Stimulated activated naive CD4-positive, alpha-beta T cell (primary cell): ENCODE data around the gene SBF1.

ENCODE experiments used
- DNase-seq, 6 experiments: peaks; one replicate each; lab custom pipeline; 2025; lab: John Stamatoyannopoulos, UW

Gene SBF1

DNA sequence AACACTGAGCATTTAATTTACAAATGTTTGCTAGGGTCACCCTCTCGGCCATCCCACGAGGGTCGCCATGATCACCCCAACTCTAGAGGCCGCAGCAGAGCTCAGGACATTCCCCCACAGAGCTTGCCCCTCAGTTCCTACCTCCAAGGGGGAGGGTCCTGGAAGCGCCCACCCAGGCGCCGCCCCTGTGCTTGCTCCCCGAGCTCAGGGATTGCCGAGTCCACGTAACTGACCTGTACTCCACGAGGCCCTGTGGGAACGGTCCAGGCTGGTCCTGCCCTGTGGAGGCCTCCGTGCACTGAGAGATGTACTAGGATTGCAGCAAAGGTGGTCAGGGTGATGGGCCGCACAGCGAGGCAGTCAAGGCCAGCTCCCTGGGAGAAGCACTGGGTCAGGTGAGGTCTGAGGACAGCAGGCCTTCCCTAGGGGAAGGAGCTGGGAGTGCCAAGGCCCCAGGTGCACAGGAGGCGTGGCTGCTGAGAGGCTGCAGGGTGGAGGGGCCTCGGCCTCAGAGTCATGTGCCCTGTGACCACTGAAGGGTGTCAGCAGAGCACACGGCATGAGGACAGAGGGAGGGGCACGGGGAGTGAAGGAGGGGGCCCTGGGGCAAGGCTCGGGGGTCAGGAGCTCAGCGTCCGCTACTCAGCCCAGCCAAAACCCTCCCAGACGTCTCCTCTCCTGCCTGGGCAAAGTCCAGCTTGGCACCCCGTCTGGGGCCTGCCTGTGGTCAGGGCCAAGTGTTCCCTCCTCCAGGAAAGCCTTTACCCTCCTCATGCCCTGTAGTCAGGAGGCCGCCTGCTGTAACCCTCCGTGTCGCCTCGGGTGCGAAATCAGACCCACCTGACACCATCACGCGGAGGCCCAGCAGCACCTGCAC, 9.4 kb upstream of the SBF1 start:
- DNase-seq = no peak

DNA sequence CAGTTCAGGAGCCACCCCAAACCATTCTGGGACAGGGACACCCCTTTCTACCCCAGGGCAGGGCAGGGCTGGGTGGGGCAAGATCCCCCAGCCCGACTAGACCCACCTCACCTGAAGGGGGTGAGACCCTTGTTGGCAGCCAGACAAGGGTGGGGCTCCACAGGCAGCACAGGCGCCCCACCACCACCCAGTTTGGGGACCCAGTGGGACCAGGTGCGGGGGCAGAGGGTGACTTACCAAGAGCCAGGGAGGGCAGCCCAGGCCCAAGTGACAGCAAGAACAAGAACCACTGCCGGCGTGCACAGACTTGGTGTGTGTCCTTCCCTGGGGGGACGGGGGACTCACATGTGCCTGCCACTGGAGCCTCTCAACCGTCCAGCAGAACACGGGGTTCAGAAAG, 8.7 kb upstream of the SBF1 start:
- no peak for DNase-seq

DNA sequence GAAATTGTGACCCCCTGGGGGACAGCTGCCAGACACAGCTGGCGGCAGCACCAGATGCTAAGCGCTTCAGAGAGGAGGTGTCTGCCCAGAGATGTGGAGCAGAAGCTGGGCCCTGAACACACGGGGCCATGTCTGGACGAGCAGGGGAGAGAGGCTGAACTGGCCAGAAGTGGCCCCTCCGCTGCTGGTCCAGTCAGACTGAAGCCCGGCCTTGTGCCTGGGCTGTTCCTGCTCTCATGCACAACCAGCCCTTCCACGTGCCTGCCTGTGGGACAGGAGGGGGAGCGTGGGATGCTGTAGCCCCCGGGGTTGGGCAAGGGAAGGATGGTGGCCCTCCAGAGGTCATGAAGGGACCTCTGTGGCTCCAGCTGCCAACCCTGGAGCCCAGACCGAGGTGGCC, 8.3 kb upstream of the SBF1 start:
- no peak for DNase-seq

DNA sequence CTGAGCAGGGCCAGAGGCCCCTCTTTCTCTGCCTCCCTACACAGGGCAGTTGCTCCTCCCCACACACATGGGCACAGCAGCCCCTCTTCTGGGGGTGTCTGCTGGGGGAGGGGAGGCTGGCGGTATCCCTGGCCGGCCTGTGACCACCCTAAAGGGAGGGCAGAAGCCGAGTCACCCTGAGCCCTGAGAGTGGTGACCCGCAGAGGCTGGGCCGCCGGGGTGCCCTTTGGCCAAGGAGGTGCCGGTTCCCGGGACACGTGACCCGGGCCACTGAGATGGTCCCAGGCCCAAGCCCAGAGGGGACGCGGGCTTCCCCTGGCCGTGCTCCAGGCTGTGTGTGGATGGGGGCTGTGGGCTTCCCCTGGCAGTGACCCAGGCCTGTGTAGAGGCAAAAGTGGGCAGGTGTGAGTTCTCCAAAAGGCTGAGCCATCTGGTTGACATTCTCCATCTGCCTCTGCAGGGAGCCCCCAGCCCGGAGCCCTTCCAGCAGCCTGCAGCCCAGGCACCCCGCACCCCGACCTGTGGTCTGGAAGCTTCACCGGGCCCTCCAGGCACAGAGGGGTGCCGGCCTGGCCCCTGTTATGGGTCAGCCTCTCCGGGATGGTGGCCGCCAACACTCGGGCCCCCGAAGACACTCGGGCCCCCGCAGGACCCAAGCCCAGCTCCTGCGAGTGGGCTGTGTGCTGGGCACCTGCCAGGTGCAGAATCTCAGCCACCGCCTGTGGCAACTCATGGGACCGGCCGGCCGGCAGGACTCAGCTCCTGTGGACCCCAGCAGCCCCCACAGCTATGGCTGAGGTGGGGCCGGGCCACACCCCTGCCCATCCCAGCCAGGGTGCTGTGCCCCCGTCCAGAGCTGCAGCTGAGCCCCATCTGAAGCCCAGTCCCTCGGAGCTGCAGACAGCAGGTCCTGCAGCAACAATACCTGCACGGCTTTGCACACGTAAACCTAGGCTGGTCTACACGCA, 7.6 kb upstream of the SBF1 start:
- no peak for DNase-seq

DNA sequence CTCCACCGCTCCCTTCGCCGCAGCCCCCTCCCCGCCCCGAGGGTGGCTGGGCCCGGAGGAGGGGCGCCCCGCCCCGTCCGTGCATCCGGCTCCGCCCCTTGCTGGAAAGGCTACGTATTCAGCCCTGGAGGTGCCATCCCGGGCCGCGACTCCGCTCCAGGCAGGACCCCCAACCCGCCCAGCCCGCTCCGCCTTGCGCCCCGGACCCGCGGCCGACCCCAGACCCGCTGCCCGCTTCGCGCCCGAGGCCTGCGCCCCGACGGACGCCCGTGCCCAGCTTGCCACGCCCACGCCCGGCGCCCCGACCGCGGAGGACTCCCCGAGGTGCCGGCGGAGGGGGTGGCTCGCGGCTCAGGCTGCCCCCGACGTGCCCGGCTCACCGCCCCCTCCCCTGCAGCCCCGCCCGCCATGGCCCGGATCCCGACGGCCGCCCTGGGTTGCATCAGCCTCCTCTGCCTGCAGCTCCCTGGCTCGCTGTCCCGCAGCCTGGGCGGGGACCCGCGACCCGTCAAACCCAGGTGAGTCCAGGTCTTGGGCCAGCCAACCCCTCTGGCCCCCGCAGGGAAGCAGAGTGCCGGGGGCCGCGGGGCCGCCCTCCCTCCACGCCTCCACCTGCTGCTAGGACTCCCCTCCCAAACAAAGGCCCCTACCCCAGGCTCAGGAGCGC, 6.7 kb upstream of the SBF1 start, which contains the start of gene ADM2:
Gene ADM2, plus strand, starts transcription at position 104 of the 667 bp plus-strand sequence. Its CDS starts 305 bp downstream, at position 409.
- peak; percentile 15 to 68 (median 60) for DNase-seq

DNA sequence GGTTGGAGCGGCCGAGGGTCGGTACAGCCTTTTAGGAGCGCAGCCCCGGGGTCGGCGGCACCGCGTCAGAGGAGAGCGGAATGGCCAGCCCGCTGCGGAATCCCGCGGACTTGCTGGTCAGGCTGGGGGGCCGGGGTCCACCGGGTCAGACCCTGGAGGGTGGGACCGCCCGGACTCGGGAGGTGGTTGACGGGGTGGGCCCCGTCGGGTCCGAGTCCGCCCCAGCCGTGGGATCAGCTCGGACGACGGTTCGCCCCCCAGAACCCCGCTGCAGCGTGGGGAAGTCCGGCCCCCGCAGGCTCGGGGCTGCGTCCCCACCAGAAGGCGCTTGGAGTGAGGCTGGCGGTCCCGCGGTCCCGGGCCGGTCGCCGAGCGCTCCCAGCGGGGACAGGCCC, 6.2 kb upstream of the SBF1 start:
- no peak for DNase-seq

DNA sequence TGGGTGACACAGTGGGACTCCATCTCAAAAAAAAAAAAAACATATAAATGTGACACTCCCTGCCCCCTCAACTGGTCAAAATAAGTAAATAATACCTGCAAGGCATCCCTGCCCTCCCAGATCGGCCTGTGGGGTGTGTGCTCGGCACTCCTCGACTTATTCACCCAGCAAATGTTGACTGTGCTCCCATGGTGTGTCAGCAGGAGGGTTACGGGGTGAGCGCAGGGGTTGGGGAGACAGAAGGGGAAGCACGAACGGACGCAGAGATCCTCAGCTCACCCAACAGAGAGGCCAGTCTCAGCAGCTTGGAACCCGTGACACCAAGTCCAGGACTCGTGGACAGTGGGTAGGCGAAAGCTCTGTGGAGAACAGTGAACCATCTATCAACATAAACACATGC, 4.9 kb upstream of the SBF1 start:
- DNase-seq = no peak

DNA sequence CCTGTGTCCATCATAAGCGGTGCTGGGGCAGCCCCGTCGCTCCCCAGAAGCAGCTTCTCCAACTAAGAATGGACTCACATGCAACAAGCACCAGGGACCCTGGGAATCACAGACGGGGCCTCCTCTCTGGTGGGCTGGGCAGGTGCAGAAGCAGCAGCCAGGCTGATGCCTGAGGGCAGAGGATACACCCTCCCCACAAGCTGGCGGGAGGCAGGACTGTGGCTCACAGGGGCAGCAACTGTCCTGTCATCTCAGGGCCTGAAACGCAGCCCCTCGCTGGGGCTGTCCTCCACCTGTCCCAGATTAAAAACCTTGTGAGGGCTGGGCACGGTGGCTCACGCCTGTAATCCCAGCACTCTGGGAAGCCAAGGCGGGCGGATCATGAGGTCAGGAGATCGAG, 3.1 kb upstream of the SBF1 start:
- no peak for DNase-seq

DNA sequence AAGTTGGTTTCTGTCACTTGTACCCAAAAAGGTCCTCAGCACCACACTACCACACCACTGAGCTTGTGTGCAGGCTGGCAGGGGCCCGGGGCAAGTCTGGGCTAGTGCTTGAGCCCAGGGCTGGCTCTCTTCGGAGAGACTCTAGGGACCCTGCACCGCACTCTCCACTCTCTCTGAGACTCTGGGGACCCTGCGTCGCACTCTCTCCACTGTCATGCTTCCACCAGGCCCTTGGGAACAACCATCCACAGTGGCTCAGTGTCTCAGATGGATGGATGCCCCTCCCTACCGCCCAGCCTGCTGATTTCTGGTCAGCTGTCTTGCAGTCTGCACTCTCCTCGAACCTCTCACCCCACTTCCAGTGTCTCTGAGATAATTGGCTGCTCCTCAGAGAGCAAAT, 2.0 kb upstream of the SBF1 start:
- DNase-seq = no peak

DNA sequence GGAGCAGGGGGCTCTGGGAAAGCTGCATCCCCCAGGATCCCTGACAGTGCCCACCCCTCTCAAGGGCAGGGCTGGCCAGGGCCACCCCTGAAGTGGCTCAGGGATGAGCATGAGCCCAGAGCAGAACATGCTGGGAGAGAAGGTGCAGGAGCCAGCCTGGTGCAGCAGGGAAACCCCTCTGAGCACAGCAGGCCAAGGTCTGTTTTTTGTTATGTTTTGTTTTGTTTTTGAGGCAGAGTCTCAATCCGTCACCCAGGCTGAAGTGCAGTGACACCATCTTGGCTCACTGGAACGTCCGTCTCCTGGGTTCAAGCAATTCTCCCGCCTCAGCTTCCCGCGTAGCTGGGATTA, 792 bp upstream of the SBF1 start:
- no peak for DNase-seq

DNA sequence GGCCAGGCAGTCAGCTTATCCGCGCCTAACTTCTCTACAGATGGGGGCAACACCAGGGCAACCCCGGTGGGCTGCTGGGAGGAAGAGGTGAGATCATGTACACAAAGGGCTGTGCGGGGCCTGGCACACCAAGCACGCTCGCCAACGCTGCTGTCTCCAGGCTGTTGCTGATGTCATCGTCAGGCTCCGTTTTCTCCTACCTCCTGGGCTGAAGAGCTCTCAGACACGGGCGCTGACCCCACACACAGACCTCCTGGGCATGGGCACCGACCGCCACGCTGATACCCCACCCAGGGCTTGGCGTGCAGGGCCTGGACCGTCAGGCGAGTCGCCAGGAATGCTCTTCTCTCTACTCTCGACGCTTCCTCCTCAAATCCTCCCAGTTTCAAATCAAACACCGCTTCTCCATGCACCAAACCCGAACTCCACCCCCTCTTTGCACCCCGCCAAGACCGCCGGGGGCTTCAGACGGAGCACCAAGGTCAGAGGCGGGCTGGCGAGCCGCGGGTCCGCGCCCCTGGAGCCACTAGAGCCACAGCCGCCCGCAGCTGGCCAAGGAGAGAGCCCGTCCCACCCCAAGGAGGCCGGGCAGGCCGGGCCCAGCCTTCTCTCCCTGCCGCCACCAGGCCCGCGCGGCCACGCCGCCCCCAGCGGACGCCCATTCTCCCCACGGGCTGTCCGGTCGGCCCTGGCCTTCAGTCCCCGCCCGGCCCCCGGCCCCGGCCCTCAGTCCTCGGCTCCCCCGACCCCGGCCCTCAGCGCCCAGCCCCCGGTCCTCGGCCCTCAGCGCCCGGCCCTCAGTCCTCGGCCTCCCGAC, 772 bp downstream of the SBF1 start:
- DNase-seq = peak in 2 of 6 experiments; percentile 12 to 35

DNA sequence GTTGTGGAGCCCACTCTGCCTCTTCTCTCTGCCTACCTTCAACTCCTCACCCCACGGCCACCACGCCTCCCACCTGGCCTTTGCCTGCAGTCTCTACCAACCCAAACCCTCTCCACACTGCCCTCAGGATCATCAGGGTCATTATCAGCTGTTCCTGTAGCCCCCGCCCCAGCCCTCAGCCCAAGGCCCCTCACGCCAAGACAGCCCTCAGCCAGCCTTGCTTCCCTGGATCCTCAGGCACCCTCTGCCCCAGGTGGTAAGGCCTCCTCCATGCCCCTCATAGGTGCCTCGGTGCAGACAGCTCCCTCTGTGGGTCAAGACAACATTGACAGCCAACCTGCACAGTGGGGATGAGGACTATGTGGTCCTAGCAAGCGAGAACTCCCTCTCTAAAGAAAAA, 1.7 kb downstream of the SBF1 start:
- DNase-seq = peak; percentile 17 to 44 (median 33)

DNA sequence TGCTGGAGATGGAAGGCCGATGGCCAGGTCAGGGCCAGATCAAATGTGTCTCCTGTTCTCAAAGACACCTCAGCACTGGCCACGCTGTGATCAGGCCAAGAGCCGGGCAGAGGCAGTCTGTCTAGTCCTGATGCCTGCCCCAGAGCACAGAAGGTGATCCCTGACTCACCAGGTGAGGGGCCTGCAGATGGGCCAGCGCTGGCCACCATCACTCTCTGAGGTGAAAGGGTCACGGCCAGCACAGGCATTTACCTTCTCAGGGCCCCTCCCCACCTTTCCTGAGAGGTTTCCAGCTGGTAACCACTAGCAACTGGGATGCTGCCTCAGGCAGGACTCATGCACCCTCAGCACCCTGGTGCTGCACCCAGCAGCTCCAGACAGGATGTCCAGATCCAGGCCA, 2.9 kb downstream of the SBF1 start:
- DNase-seq = no peak

DNA sequence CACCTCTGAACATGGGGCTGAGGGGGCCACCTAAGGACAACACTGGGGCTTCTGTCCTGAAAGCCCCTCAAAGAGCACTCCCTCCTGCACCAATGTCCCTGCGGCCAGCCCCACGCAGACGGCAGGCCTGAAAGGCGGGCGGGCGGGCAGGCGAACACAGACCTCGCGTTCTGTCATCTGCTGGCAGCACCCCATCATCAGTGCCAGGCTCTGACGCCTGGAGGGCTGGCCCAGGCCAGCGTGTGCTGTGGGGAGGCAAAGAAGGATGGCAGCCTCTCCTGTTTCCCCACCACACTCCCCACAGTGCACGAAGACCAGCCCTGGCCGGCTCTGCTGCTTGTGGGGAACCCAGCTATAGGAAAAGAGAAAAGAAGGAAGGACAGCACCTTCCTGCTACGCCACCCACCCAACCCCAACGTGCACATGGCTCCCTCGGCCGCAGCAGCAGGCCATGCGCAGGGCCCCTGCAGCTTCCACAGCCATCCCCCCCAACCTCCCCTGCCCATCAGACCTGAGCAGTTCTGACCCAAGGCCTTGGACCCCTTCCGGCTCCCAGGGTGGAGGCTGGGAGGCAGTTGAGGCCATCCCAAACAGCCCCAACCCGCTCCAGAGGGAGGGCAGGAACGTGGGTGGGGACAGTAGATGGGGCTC, 3.5 kb downstream of the SBF1 start:
- no peak for DNase-seq

DNA sequence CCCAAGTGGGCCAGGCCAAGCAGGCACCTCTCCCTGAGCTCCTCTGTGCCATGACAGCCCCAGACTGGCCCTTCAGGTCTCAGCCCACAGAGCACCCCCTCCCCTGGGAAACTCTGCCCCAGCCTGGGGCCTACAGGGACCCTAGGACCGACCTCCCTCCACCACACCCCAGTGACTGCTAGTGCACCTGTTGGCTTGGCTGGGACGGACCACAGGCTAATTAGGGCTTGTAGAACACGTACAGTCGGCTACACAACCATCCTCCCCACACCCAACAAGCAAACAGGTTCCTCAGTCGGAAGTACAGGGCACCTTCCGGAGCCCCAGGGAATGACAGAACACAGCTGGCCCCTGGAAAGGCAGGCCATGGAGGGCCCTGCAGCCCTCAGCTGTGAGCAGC, 4.3 kb downstream of the SBF1 start:
- DNase-seq = no peak

DNA sequence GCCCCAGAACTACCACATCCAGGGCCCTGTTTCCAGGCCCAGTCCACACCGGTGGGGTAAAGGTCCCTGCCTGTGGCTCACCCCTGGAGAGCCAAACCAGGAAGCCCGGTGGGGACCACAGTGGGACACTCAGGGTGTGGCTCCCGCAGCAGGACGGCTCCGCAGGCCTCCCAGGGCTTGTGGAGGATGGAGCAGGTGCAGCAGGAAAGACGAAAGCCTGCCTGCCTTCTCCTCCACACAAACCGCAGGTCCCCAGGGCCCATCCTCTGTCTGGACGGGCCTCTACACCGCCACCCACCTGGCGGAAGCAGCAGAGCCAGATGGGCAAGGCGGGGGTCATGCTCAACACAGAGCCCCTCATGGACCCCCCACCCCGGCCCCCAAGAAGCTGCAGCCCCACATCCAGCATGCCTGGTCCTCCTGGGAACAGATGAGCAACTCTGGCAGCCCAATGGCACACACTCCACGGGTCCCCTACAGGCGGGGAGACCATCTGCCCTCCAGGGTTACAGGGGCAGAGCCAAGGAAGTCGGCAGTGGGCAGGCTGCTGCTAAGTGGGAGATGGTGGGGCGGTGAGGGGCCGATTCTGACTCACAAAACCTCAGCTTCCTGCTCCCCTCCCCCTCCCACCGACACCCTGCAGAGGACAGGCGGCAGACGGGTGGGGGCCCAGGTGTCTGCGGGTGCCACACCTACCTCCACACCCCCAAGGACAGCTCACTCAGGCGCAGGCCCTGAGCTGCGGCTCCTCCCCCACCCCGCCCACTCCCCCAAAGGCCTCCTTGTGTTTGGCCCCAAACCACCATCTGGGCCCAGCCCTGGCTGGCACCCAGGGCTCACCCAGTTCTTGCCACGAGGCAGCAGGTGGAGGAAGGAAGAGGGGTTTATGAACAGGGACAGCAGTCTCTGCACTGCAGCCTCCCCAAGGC, 5.2 kb downstream of the SBF1 start:
- DNase-seq = peak; percentile 86 to 97 (median 91)

DNA sequence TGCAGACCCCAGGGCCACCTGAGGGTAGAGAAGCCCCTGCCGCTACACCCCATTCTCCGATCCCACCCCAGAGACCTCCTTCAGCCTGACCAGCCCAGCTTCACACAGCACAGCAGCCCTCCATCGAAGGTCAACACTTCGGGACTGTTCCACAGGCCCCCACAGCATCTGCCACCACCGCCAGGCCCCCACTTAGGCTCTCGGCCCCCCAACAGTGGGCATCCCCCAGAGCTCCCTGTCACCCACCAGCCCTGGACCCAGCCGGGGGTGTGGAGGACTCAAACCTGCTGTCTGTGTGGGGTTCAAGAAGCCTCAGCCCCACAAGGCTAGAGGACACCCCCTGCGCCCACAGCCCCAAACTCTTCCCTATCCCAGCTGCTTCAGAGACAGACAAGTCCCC, 6.2 kb downstream of the SBF1 start:
- no peak for DNase-seq

DNA sequence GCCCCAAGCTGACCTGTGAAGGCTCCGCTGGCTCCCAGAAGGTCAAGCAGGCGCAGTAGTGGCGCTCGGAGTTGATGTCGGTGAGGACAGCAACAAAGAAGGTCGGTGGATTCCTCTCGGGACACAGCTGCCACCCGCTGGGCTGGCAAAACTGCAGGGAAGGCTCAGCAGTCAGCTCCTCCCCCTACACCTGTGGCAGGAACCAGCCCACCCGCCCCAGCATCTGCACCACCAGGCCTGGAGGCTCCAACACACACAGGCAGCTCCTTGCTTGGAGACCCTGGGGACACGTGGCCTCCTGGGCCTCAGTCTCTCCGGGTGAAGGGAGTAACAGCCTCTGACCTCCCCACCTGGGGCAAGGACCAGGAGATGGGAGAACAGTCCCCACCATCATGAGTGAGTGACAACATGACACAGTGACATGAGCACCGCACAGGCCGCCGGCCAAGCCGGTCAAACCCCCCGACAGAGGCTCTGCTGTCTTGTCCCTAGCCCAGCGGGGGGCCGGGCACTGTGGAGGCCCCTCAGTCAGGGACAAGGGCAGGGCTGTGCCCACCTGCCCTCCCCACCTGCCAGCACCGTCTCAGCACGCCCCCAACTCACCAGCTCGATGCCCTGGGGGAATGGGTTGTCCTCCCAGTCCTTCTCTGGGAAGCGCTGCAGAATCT, 6.9 kb downstream of the SBF1 start:
- no peak for DNase-seq

DNA sequence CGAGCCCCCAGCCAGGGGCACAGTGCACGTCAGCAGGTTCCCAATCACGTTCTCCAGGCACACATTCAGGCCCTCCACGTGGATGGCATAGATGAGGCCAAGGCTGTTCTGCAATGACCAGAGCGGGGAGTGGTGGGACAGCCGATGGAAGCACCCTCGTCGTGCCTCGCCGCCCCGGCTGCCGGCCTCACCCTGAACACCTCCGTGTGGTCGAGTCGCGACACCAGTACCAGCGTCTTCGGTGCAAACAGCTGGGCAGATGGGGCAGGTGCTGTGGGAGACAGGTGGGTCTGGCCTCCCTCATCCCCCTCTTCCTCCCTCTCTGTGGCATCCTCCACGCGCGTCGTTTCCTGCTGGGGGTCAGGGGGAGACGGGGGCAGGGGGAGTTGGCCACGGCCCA, 7.5 kb downstream of the SBF1 start:
- no peak for DNase-seq
